Measurements from ENCODE around the gene VSX1.

Gene VSX1

DNA sequence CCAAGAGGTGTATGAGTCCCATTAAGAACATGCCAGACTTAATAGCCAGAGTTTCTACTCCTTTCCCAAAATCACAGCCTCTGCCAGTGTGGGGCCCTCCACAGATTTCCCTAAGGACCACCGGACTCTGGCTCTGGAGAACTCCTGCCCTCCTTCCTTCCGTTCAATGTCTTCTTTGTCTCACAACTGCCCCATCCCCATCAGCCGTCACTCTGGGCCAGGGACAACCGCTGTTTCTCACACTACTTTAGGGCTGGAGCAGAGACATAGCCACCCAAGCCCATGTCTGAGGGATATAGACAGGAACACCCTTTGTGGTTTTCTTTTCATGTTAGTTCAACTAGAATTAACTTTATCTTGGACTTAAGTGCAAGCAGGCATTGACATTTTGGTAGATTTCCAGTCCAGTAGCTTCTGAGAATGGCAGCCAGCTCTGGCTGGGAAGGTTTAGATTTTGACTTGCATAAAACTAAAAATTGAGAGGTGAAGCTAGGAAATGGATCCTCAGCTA lies 17.3 kb downstream of the VSX1 start:
- H3K79me2 ChIP-seq (ENCODE audit: insufficient read depth, low read depth), result no peaks in the 10 kb centered on the region
- H2AFZ ChIP-seq (ENCODE audit: low read depth), result no peak overlapping the region
- no peak overlapping the region for H3K4me3 ChIP-seq (IDR thresholded peaks at IDR 0.05; ENCODE audit: insufficient read depth, low read depth, low read length)
- no peak overlapping the region for H3K9ac ChIP-seq
- H3K27ac ChIP-seq, result no peak overlapping the region
- H3K36me3 ChIP-seq (ENCODE audit: insufficient read depth), result no peaks in the 10 kb centered on the region
- TF ChIP-seq, protein P1, sequence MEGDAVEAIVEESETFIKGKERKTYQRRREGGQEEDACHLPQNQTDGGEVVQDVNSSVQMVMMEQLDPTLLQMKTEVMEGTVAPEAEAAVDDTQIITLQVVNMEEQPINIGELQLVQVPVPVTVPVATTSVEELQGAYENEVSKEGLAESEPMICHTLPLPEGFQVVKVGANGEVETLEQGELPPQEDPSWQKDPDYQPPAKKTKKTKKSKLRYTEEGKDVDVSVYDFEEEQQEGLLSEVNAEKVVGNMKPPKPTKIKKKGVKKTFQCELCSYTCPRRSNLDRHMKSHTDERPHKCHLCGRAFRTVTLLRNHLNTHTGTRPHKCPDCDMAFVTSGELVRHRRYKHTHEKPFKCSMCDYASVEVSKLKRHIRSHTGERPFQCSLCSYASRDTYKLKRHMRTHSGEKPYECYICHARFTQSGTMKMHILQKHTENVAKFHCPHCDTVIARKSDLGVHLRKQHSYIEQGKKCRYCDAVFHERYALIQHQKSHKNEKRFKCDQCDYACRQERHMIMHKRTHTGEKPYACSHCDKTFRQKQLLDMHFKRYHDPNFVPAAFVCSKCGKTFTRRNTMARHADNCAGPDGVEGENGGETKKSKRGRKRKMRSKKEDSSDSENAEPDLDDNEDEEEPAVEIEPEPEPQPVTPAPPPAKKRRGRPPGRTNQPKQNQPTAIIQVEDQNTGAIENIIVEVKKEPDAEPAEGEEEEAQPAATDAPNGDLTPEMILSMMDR (conservative IDR thresholded peaks at IDR 0.05; ENCODE audit: low read depth, low read length), result no peak
- H3K4me2 ChIP-seq, result no peak overlapping the region
- H3K4me1 ChIP-seq (ENCODE audit: low read depth, poor library complexity, severe bottlenecking), result no peaks in the 10 kb centered on the region
- no peaks in the 10 kb centered on the region for H3K27me3 ChIP-seq (ENCODE audit: insufficient read depth, low read depth)
- no peaks in the 10 kb centered on the region for H4K20me1 ChIP-seq (ENCODE audit: insufficient read depth)

GRCh38 chr20:25063981-25064380 lies 18.0 kb downstream of the VSX1 start:
- Histone ChIP-seq H3K4me3 (IDR thresholded peaks at IDR 0.05; ENCODE audit: insufficient read depth, low read depth, low read length) (no peak overlapping the region), H3K4me2 (no peak overlapping the region), H2AFZ (ENCODE audit: low read depth) (no peak overlapping the region), H3K27me3 (ENCODE audit: insufficient read depth, low read depth) (no peaks in the 10 kb centered on the region), H3K79me2 (ENCODE audit: insufficient read depth, low read depth) (no peaks in the 10 kb centered on the region), H3K4me1 (ENCODE audit: low read depth, poor library complexity, severe bottlenecking) (no peaks in the 10 kb centered on the region), H3K36me3 (ENCODE audit: insufficient read depth) (no peaks in the 10 kb centered on the region), H4K20me1 (ENCODE audit: insufficient read depth) (no peaks in the 10 kb centered on the region), H3K9ac (no peak overlapping the region), H3K27ac (no peak overlapping the region)
- TF ChIP-seq, protein P1 (conservative IDR thresholded peaks at IDR 0.05; ENCODE audit: low read depth, low read length), result no peak

- no peak overlapping the region for H3K27ac ChIP-seq
- no peak overlapping the region for H3K9ac ChIP-seq
- H3K79me2 ChIP-seq (ENCODE audit: insufficient read depth, low read depth), result no peaks in the 10 kb centered on the region
- no peaks in the 10 kb centered on the region for H4K20me1 ChIP-seq (ENCODE audit: insufficient read depth)
- no peak overlapping the region for H2AFZ ChIP-seq (ENCODE audit: low read depth)
- H3K36me3 ChIP-seq (ENCODE audit: insufficient read depth), result no peaks in the 10 kb centered on the region
- TF ChIP-seq, protein P1 (conservative IDR thresholded peaks at IDR 0.05; ENCODE audit: low read depth, low read length), result no peak
- no peak overlapping the region for H3K4me2 ChIP-seq
- H3K27me3 ChIP-seq (ENCODE audit: insufficient read depth, low read depth), result no peaks in the 10 kb centered on the region
- peaks cover 2% of the 10 kb centered on the region for H3K4me1 ChIP-seq (ENCODE audit: low read depth, poor library complexity, severe bottlenecking)
- no peak overlapping the region for H3K4me3 ChIP-seq (IDR thresholded peaks at IDR 0.05; ENCODE audit: insufficient read depth, low read depth, low read length)
These were observed 18.4 kb downstream of the VSX1 start for GRCh38 chr20:25063546-25063945.

DNA sequence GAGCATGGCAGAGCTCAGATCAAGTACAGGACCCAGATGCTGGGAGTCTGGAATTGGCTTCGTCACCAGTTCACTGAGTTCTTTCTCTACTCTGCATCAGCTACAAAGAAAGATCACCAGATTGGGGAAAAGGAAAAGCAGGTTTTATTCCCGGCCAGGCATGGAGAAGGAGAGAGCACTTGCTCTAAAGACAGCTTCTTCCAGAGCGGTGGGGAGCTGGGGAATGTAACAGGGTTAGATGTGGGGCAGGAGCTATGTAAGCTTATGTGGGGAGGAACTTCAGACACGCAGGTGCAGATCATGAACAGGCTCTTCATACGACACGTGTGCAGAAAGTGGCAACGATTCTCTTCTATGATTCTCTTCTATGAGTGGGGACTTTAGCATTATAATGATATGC lies 19.1 kb downstream of the VSX1 start:
- no peak overlapping the region for H3K4me2 ChIP-seq
- no peak overlapping the region for H3K4me3 ChIP-seq (IDR thresholded peaks at IDR 0.05; ENCODE audit: insufficient read depth, low read depth, low read length)
- no peaks in the 10 kb centered on the region for H4K20me1 ChIP-seq (ENCODE audit: insufficient read depth)
- peaks cover 5% of the 10 kb centered on the region for H3K4me1 ChIP-seq (ENCODE audit: low read depth, poor library complexity, severe bottlenecking)
- H3K9ac ChIP-seq, result no peak overlapping the region
- TF ChIP-seq, protein P1 (conservative IDR thresholded peaks at IDR 0.05; ENCODE audit: low read depth, low read length), result no peak
- no peaks in the 10 kb centered on the region for H3K27me3 ChIP-seq (ENCODE audit: insufficient read depth, low read depth)
- no peak overlapping the region for H2AFZ ChIP-seq (ENCODE audit: low read depth)
- no peak overlapping the region for H3K27ac ChIP-seq
- no peaks in the 10 kb centered on the region for H3K36me3 ChIP-seq (ENCODE audit: insufficient read depth)
- H3K79me2 ChIP-seq (ENCODE audit: insufficient read depth, low read depth), result no peaks in the 10 kb centered on the region
